ENCODE measurements around the gene PLA2G10.
"Not testable (repeated sequence)": the region's sequence is repeated elsewhere in the genome, so short reads cannot be mapped to it uniquely, and the experiment has no call there.

PLA2G10 gene

GRCh38 chr16:14667347-14668266 is 26.5 kb downstream of the PLA2G10 start:
- no peak for DNase-seq (ENCODE audit: low read depth in 3 of 3)

DNA sequence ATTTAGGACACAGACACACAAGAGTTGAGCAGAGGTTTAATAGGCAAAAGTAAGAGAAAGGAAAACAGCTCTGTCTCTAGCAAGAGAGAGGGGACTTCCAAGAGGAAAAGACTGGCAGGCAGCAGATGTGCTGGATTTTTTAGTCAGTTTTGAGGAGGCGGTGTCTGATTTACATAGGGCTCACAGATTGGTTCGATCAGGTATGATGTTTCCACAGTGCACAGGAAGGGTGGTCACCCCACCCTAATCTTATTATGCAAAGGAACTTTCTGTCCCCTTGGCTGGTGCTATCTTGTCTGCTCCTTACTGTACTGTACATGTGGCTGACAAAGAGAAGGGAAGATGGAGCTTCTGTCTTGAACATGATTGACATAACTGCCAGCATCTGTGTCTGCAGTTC is 36.0 kb downstream of the PLA2G10 start:
- no peak for DNase-seq (ENCODE audit: low read depth in 3 of 3)

DNA sequence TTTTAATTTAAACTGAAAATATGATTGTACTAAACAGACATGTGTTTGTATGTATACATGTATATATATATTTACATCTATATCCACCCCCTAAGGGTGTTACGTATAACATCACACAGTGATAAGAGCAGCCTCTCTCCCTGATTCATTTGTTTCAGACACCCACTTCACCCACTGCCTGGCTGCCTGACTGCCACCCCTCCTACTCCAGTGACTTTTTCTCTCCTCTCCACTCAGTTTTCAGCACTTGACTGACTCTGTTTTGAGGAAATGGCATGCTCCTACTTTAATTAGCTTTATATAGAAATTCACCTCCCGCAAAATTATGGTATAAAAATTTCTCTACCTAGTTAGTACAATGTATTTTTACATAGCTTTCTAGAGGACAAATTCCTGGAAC is 41.4 kb downstream of the PLA2G10 start:
- DNase-seq (ENCODE audit: low read depth in 3 of 3), result no peak

- no peak for DNase-seq (ENCODE audit: low read depth in 3 of 3)
Measured at GRCh38 chr16:14650629-14651028, 43.5 kb downstream of the PLA2G10 start.

DNA sequence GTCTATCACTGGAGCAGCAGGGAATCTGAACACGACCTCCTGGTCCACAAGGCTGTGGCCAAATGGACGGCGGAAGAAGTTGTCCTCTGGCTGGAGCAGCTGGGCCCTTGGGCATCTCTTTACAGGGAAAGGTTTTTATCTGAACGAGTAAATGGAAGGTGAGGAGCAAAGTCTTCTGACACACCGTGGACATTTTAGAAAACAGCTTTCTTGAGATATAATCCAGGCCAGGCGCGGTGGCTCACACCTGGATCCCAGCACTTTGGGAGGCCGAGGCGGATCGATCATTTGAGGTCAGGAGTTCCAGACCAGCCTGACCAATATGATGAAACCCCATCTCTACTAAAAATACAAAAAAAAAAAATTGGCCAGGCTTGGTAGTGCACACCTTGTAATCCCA is 44.3 kb downstream of the PLA2G10 start:
- no peak for DNase-seq (ENCODE audit: low read depth in 3 of 3)

- no peak for DNase-seq (ENCODE audit: low read depth in 3 of 3)
Measured at GRCh38 chr16:14641926-14642325, 52.2 kb downstream of the PLA2G10 start.

- DNase-seq (ENCODE audit: low read depth in 3 of 3), result no peak
Measured at GRCh38 chr16:14641206-14641605, 52.9 kb downstream of the PLA2G10 start.

GRCh38 chr16:14640538-14640937 is 53.6 kb downstream of the PLA2G10 start:
- no peak for DNase-seq (ENCODE audit: low read depth in 3 of 3)

DNA sequence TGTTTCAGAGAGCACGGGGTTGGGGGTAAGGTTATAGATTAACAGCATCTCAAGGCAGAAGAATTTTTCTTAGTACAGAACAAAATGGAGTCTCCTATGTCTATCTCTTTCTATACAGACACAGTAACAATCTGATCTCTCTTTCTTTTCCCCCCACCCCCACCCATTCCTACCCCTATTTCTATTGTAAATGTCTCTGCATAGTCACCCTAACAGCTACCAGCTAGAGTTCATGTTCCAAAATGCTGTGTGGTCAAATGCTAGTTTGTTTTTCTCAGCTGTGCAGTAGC is 57.2 kb downstream of the PLA2G10 start:
- not testable (repeated sequence) for DNase-seq (ENCODE audit: low read depth in 3 of 3)

DNA sequence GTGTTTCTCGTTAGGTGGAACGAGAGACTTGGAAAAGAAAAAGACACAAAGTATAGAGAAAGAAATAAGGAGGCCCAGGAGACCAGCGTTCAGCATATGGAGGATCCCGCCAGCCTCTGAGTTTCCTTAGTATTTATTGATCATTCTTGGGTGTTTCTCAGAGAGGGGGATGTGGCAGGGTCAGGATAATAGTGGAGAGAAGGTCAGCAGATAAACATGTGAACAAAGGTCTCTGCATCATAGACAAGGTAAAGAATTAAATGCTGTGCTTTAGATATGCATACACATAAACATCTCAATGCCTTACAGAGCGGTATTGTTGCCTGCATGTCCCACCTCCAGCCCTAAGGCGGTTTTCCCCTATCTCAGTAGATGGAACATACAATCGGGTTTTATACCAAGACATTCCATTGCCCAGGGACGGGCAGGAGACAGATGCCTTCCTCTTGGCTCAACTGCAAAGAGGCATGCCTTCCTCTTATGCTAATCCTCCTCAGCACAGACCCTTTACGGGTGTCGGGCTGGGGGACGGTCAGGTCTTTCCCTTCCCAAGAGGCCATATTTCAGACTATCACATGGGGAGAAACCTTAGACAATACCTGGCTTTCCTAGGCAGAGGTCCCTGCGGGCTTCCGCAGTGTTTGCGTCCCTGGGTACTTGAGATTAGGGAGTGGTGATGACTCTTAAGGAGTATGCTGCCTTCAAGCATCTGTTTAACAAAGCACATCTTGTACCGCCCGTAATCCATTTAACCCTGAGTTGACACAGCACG is 57.7 kb downstream of the PLA2G10 start:
- DNase-seq (ENCODE audit: low read depth in 3 of 3), result not testable (repeated sequence)

GRCh38 chr16:14635395-14636165 is 58.5 kb downstream of the PLA2G10 start:
- no peak for DNase-seq (ENCODE audit: low read depth in 3 of 3)

DNA sequence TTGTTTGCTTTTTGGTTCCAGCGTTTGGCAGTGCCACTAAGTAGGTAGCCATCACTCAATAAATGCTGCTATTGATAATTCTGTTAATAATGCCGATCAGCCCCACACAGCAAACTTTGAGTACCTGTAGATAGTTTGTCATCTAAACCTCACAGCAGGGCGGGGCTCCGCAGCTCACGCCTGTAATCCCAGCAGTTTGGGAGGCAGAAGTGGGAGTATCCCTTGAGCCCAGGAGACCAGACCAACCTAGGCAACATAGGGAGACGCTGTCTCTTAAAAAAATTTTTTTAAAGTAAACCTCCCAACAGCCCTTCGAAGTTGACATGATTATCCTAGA is 59.8 kb downstream of the PLA2G10 start:
- no peak for DNase-seq (ENCODE audit: low read depth in 3 of 3)

DNA sequence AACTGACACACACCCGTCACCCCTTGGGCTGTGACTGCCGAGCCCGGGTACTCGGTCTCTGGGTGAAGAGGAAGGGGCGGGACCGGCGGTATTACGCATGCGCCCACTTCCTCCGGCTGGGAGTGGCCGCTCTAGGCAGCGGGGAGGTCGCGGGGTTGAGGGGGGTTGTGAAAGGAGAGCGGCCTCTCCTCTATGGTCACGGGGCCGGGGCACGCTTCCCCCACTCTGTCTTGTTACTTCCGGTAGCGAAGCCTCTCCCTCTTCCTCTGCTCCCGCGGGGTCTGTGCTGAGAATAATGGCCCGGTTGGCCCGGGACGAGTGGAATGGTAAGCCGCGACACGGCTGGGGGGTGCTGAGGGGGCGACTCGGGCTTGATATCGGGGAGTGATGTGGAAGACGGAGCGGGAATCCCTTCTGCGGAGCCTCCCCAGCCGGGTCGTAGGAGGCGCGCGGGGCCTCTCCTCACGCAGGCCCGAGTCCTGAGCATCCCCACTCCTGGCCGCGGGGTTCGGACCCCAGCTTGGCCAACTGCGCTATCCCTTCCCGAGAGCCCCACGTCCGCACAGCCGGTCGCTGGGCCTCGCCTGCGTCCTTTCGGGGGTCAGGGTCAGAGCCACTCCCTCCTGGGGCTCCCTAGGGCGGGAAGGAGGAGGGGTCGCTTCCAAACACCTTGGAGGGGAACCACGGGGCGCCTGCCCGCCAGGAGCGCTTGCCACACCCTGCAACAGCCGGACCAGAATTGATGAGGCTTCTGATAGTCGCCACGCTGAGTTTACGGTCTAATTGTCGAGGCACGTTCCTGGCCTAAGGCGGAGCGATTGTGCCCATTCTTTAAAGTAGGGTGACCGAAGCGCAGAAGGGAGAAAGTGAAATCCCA is 61.2 kb downstream of the PLA2G10 start, which contains the start of gene BFAR:
Gene BFAR (plus strand): TSS at position 259 of the 877 bp plus-strand sequence. CDS start 11,396 bp downstream, outside the sequence.
- DNase-seq (ENCODE audit: low read depth in 3 of 3), result peak; percentile 98 to 99 (median 99)

- DNase-seq (ENCODE audit: low read depth in 3 of 3), result not testable (repeated sequence)
Measured at GRCh38 chr16:14630620-14631330, 63.3 kb downstream of the PLA2G10 start.

GRCh38 chr16:14629919-14630619 is 64.0 kb downstream of the PLA2G10 start, which contains the start of gene PARN:
PARN (minus strand) TSS chr16:14630260; CDS start chr16:14630125, 135 bp downstream.
- DNase-seq (ENCODE audit: low read depth in 3 of 3), result peak; percentile 95 to 97 (median 97)

- no peak for DNase-seq (ENCODE audit: low read depth in 3 of 3)
Measured at GRCh38 chr16:14629612-14629918, 64.5 kb downstream of the PLA2G10 start.

DNA sequence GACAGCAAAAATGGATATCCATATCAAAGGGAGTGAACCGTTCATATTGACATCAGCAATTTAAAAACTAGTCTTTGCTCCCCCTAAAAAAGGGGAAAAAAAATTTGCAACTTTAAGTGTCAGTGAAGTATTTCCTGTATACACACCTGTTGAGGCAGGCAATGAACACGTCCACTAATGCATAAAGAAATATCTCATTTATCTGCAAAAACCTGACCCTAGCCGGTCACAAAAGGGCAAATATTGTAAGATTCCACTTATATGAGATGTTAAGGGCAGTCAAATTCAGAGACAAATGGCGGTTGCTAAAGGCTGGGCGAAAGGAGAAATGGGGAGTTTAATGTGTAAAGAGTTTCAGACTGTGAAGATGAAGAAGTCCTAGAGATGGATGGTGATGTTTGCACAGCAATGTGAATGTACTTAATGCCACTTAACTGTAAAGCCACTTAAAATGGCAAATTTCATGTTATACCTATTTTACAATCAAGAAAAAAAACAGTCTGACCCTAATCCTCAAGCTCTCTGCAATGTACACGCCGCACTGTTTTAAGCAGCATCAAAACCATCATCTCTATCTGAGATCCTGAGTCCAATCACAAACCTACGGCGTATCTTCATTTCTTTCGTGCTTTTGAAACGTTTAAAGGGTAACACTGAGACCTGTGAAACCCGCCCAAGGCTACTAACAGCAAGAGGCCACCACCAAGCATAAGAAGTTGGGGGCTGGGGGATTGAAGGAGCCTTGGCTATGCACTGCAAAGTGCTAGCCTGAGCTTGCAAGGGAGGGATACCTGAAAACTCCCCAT is 65.1 kb downstream of the PLA2G10 start:
- no peak for DNase-seq (ENCODE audit: low read depth in 3 of 3)

DNA sequence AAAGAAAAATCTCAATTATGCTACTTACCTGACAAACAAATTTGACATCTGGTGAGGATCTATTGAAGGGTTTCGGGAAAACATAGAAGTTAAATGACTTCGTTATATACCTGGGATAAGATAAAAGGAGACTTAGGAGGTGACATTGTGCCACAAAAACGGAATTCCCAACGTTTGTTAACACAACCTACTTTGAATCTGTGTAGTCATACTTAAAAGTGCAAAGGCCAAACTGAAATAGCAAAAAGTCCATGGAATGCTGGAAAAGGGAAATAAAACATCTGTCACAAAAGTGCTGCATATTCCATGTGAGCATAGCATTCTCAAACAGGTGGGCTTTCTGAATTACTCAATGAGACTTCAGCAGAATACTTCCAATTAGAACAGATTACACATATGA is 67.0 kb downstream of the PLA2G10 start:
- DNase-seq (ENCODE audit: low read depth in 3 of 3), result no peak
